Right cardiac atrium (tissue), 5 donors: Measurements from ENCODE around the gene MKI67. TPM values are rescaled to one million over a fixed set of nuclear protein-coding genes. Genes with fewer than 3 reads are reported as not detected.
A peak's percentile ranks its signal among the peaks of the same experiment; 100 is the strongest.
"Not testable (repeated sequence)": the region's sequence is repeated elsewhere in the genome, so short reads cannot be mapped to it uniquely, and the experiment has no call there.

Experiments used
- ATAC-seq, 2 donors: fragments of 200-7000 bp; cut with Tn5 transposase; one replicate each; pipeline versions ENCODE4 v1.8.0 to v1.9.1; 2020; ENCODE audit warnings: moderate library complexity in 2 of 2, mild to moderate bottlenecking in 1 of 2
- DNase-seq, 3 donors: peaks; one replicate each; pipeline ENCODE4 v3.0.0-alpha.2; 2020
- H3K27ac ChIP-seq: one replicate; pipeline ENCODE4 v1.5.1; 2013; ENCODE audit warnings: mild to moderate bottlenecking, low read length, control low read depth, moderate library complexity
- H3K27me3 ChIP-seq: one replicate; pipeline ENCODE4 v1.6.1; 2013; ENCODE audit not compliant: control insufficient read depth, insufficient read depth
- H3K4me1 ChIP-seq: one replicate; pipeline ENCODE4 v1.6.1; 2013; ENCODE audit warnings: low read length; ENCODE audit not compliant: control insufficient read depth, insufficient read depth
- H3K4me3 ChIP-seq: one replicate; pipeline ENCODE4 v1.5.1; 2013; ENCODE audit warnings: low read length, control low read depth
- H3K9me3 ChIP-seq: one replicate; pipeline ENCODE4 v1.6.1; 2013; ENCODE audit warnings: low read length; ENCODE audit not compliant: control insufficient read depth
- WGBS: extraction: QIAGEN DNeasy Blood & Tissue Kit; methylation state at CpG from one replicate; pipeline ENCODE4 v1.1.7; 2013; 5-methylcytosine and 5-hydroxymethylcytosine counted together
- intact Hi-C, 4 donors: fragments of 100-400 bp; cut with DNase I; formaldehyde crosslinking; loops; one replicate each; pipeline versions ENCODE4 v1.11.0 to v1.14.0; 2022 to 2023
- polyA plus RNA-seq: library from polyadenylated mRNA; stranded (reverse); fragments of 200-250 nt; gene quantifications from one replicate; pipeline ENCODE4 v1.2.3, GENCODE V29; 2013
- total RNA-seq, 4 donors: library from RNA; stranded (reverse); fragmentation: NEBNext Ultra II Directional; extraction: Animal tissue kit (Norgen Biotek cat#: 25700); gene quantifications; one replicate each; pipeline ENCODE4 v1.2.1, GENCODE V29; 2021
- donor health status: healthy with polysubstance abuse.
- donor health status: DM: no; HTN: yes; CAD: no.
- donor health status: DM: no; HTN: no; CAD: no.
- donor health status: DM: no; HTN: yes; CAD: no; lungs with severe emphysema.
- donor health status: DM: yes; HTN: yes; CAD: no.

Gene MKI67
- total and polyA plus RNA-seq, 5 donors: 0.05 to 4.9 (median 0.45) TPM

- ATAC-seq: no peak
- Histone ChIP-seq H3K4me1 (no peaks in the 10 kb centered on the region), H3K27me3 (no peaks in the 10 kb centered on the region), H3K4me3 (no peak overlapping the region), H3K27ac (no peak overlapping the region), H3K9me3 (no peaks in the 10 kb centered on the region)
- WGBS: 26% methylated on average over 2 of the region's 2 CpGs
- intact Hi-C loops: loop anchor here in 1 of 4 donors (10.0 kb wide), 1 partner anchor 73 kb away; no protein-coding TSS in a partner anchor
- DNase-seq: no peak
Measured at GRCh38 chr10:128147669-128148068, 21.4 kb upstream of the MKI67 start.

- no peaks in the 10 kb centered on the region for H3K4me1 ChIP-seq
- no peak overlapping the region for H3K27ac ChIP-seq
- DNase-seq: no peak
- WGBS: 68% methylated on average over 4 of the region's 4 CpGs
- H3K4me3 ChIP-seq: no peak overlapping the region
- H3K9me3 ChIP-seq: no peaks in the 10 kb centered on the region
- intact Hi-C loops: loop anchor here in 1 of 4 donors (10.0 kb wide), 1 partner anchor 72 kb away; no protein-coding TSS in a partner anchor
- no peak for ATAC-seq
- H3K27me3 ChIP-seq: no peaks in the 10 kb centered on the region
Measured at GRCh38 chr10:128147064-128147463, 20.8 kb upstream of the MKI67 start.

GRCh38 chr10:128144547-128144946, 18.3 kb upstream of the MKI67 start:
- no peaks in the 10 kb centered on the region for H3K4me1 ChIP-seq
- intact Hi-C loops: loop anchor here in 1 of 4 donors (10.0 kb wide), 1 partner anchor 70 kb away; no protein-coding TSS in a partner anchor
- WGBS: 69% methylated on average over 1 of the region's 1 CpG
- H3K27me3 ChIP-seq: no peaks in the 10 kb centered on the region
- ATAC-seq: no peak
- no peak overlapping the region for H3K4me3 ChIP-seq
- no peaks in the 10 kb centered on the region for H3K9me3 ChIP-seq
- H3K27ac ChIP-seq: no peak overlapping the region
- no peak for DNase-seq

- Histone ChIP-seq H3K27ac (no peak overlapping the region), H3K9me3 (no peaks in the 10 kb centered on the region), H3K4me3 (no peak overlapping the region), H3K27me3 (no peaks in the 10 kb centered on the region), H3K4me1 (no peaks in the 10 kb centered on the region)
- intact Hi-C loops: loop anchor here in 1 of 4 donors (10.0 kb wide), 1 partner anchor 69 kb away; no protein-coding TSS in a partner anchor
- ATAC-seq: no peak
- whole genome bisulfite sequencing: 98% methylated on average over 2 of the region's 2 CpGs
- DNase-seq: no peak
Measured at GRCh38 chr10:128143531-128143930, 17.3 kb upstream of the MKI67 start.

- no peak for ATAC-seq
Measured at GRCh38 chr10:128140425-128140824, 14.2 kb upstream of the MKI67 start.

GRCh38 chr10:128138429-128138828, 12.2 kb upstream of the MKI67 start:
- 97% methylated on average over 11 of the region's 11 CpGs for WGBS

More at GRCh38 chr10:128140425-128140824, 14.2 kb upstream of the MKI67 start:
- intact Hi-C loops: loop anchor here in 1 of 4 donors (10.0 kb wide), 1 partner anchor 66 kb away; no protein-coding TSS in a partner anchor
- no peak for DNase-seq
- Histone ChIP-seq H3K9me3 (no peaks in the 10 kb centered on the region), H3K4me3 (no peak overlapping the region), H3K27me3 (no peaks in the 10 kb centered on the region), H3K4me1 (no peaks in the 10 kb centered on the region), H3K27ac (no peak overlapping the region)
- 49% methylated on average over 3 of the region's 3 CpGs for WGBS

GRCh38 chr10:128137877-128138276, 11.7 kb upstream of the MKI67 start:
- intact Hi-C loops: no loop called here
- H3K4me3 ChIP-seq: no peak overlapping the region
- ATAC-seq: no peak
- H3K27me3 ChIP-seq: no peaks in the 10 kb centered on the region
- 40% methylated on average over 1 of the region's 1 CpG for WGBS
- no peak for DNase-seq
- no peak overlapping the region for H3K27ac ChIP-seq
- H3K9me3 ChIP-seq: no peaks in the 10 kb centered on the region
- no peaks in the 10 kb centered on the region for H3K4me1 ChIP-seq

More at GRCh38 chr10:128138429-128138828, 12.2 kb upstream of the MKI67 start:
- DNase-seq, ATAC-seq, intact Hi-C loops, H3K4me1 ChIP-seq, H3K27me3 ChIP-seq, H3K4me3 ChIP-seq, H3K27ac ChIP-seq, H3K9me3 ChIP-seq: not testable (repeated sequence)

- 84% methylated on average over 1 of the region's 1 CpG for WGBS
- no peak for DNase-seq
- Histone ChIP-seq H3K4me3 (no peak overlapping the region), H3K27me3 (no peaks in the 10 kb centered on the region), H3K9me3 (no peaks in the 10 kb centered on the region), H3K27ac (no peak overlapping the region), H3K4me1 (no peaks in the 10 kb centered on the region)
- ATAC-seq: no peak
- intact Hi-C loops: no loop called here
Measured at GRCh38 chr10:128130051-128130450, 3.8 kb upstream of the MKI67 start.

- H3K27me3 ChIP-seq: no peaks in the 10 kb centered on the region
- 91% methylated on average over 8 of the region's 8 CpGs for WGBS
- H3K4me1 ChIP-seq: no peaks in the 10 kb centered on the region
- ATAC-seq (no peak), DNase-seq (no peak)
- H3K27ac ChIP-seq: no peak overlapping the region
- intact Hi-C loops: no loop called here
- no peaks in the 10 kb centered on the region for H3K9me3 ChIP-seq
- H3K4me3 ChIP-seq: no peak overlapping the region
Measured at GRCh38 chr10:128128582-128128981, 2.4 kb upstream of the MKI67 start.

- WGBS: 3% methylated on average over 33 of the region's 33 CpGs
- intact Hi-C loops: no loop called here
- no peaks in the 10 kb centered on the region for H3K4me1 ChIP-seq
- H3K27ac ChIP-seq: no peak overlapping the region
- H3K9me3 ChIP-seq: no peaks in the 10 kb centered on the region
- peak in 1 of 3 donors; percentile 48 for DNase-seq
- H3K4me3 ChIP-seq: peak overlapping the region; percentile 36
- ATAC-seq: no peak
- H3K27me3 ChIP-seq: no peaks in the 10 kb centered on the region
Measured at GRCh38 chr10:128125416-128125943, 743 bp downstream of the MKI67 start.

GRCh38 chr10:128124813-128125403, 1.3 kb downstream of the MKI67 start:
- DNase-seq (no peak), ATAC-seq (no peak)
- H3K4me1 ChIP-seq: no peaks in the 10 kb centered on the region
- H3K9me3 ChIP-seq: no peaks in the 10 kb centered on the region
- H3K4me3 ChIP-seq: no peak overlapping the region
- H3K27me3 ChIP-seq: no peaks in the 10 kb centered on the region
- H3K27ac ChIP-seq: no peak overlapping the region
- WGBS: 38% methylated on average over 11 of the region's 11 CpGs
- intact Hi-C loops: no loop called here
